SK-N-SH (cell line): ENCODE results near the gene CHST7. TPM values are rescaled to one million over a fixed set of nuclear protein-coding genes. Genes with fewer than 3 reads are reported as not detected.
"Not testable (repeated sequence)": the region's sequence is repeated elsewhere in the genome, so short reads cannot be mapped to it uniquely, and the experiment has no call there.

Experiments
- CTCF ChIA-PET: fragments of 300-600, 350-600 bp; formaldehyde crosslinking; extraction: SDS; loops from one replicate; lab custom pipeline; 2021; lab: Yijun Ruan, JAX
- POLR2A ChIA-PET: fragments of 350-600 bp; sonication (Branson Sonifier 250); formaldehyde crosslinking; extraction: SDS; loops from one replicate; lab custom pipeline; 2020; ENCODE audit warnings: antibody characterized with exemption, inconsistent platforms; lab: Yijun Ruan, JAX
- DNase-seq: peaks from one replicate; pipeline ENCODE4 v3.0.0; 2012
- H2AFZ ChIP-seq: fragments of 200-600 bp; sonication (generic); 2 replicates; pipeline ENCODE4 v1.8.1; 2016; ENCODE audit warnings: antibody characterized with exemption, mild to moderate bottlenecking, low read depth
- H3F3A ChIP-seq: fragments of 200-600 bp; sonication (generic); replicated peaks from 2 replicates; pipeline ENCODE3; 2016; ENCODE audit warnings: antibody characterized with exemption, mild to moderate bottlenecking; ENCODE audit not compliant: insufficient read depth
- H3K27ac ChIP-seq, 2 experiments: fragments of 200-500 bp in 1 of 2; fragments of 200-600 bp in 1 of 2; sonication (Bioruptor generic) in 1 of 2; sonication (generic), shearing (Covaris generic) in 1 of 2; 2 replicates each; pipeline versions ENCODE4 v1.5.1 to v1.6.1; 2014 to 2016; ENCODE audit warnings: low read depth in 2 of 2, inconsistent platforms in 1 of 2, low read length in 1 of 2, mild to moderate bottlenecking in 1 of 2, mixed read lengths in 1 of 2
- H3K27me3 ChIP-seq: fragments of 200-600 bp; sonication (generic), shearing (Covaris generic); 2 replicates; pipeline ENCODE4 v1.6.1; 2016; ENCODE audit warnings: mixed run types; ENCODE audit not compliant: insufficient read depth
- H3K36me3 ChIP-seq, 2 experiments: fragments of 200-500 bp in 1 of 2; fragments of 200-600 bp in 1 of 2; sonication (Bioruptor generic) in 1 of 2; sonication (generic) in 1 of 2; replicated peaks in 1 of 2; 2 replicates each; pipeline versions ENCODE3 to v1.5.1; 2014 to 2016; ENCODE audit warnings: low read length in 1 of 2, mild to moderate bottlenecking in 1 of 2; ENCODE audit not compliant: insufficient read depth in 2 of 2, control insufficient read depth in 1 of 2
- H3K4me1 ChIP-seq, 2 experiments: fragments of 200-500 bp in 1 of 2; fragments of 200-600 bp in 1 of 2; sonication (Bioruptor generic) in 1 of 2; sonication (generic), shearing (Covaris generic) in 1 of 2; 2 replicates each; pipeline versions ENCODE4 v1.5.1 to v1.6.1; 2014 to 2016; ENCODE audit warnings: low read depth in 1 of 2, low read length in 1 of 2, mixed run types in 1 of 2; ENCODE audit not compliant: insufficient read depth in 2 of 2, control insufficient read depth in 1 of 2
- H3K4me2 ChIP-seq: fragments of 200-600 bp; sonication (generic), shearing (Covaris generic); 2 replicates; pipeline ENCODE4 v1.6.1; 2017; ENCODE audit warnings: mixed run types
- H3K4me3 ChIP-seq, 2 experiments: fragments of 200-500 bp in 1 of 2; fragments of 200-600 bp in 1 of 2; sonication (Bioruptor generic) in 1 of 2; sonication (generic), shearing (Covaris generic) in 1 of 2; 2 replicates each; pipeline versions ENCODE4 v1.5.1 to v1.8.1; 2014 to 2016; ENCODE audit warnings: low read depth in 2 of 2, inconsistent platforms in 1 of 2, low read length in 1 of 2, mild to moderate bottlenecking in 1 of 2, mixed read lengths in 1 of 2, moderate library complexity in 1 of 2
- H3K79me2 ChIP-seq: fragments of 200-600 bp; sonication (generic); 2 replicates; pipeline ENCODE4 v1.8.1; 2017; ENCODE audit warnings: mild to moderate bottlenecking; ENCODE audit not compliant: insufficient read depth
- H3K9ac ChIP-seq: fragments of 200-600 bp; sonication (generic); 2 replicates; pipeline ENCODE4 v1.6.1; 2017; ENCODE audit warnings: mixed run types
- H3K9me2 ChIP-seq: fragments of 200-600 bp; sonication (generic); 2 replicates; pipeline ENCODE4 v1.6.1; 2017; ENCODE audit warnings: mixed run types
- H3K9me3 ChIP-seq: fragments of 200-600 bp; sonication (generic); 2 replicates; pipeline ENCODE4 v1.6.1; 2017; ENCODE audit warnings: mixed run types, mild to moderate bottlenecking, moderate library complexity
- H4K20me1 ChIP-seq: fragments of 200-600 bp; sonication (generic); 2 replicates; pipeline ENCODE4 v1.6.1; 2017; ENCODE audit warnings: mild to moderate bottlenecking, mixed run types; ENCODE audit not compliant: insufficient read depth
- CTCF ChIP-seq: fragments of 200-600 bp; sonication (generic); IDR thresholded peaks from 2 replicates; pipeline ENCODE4 v1.6.1; 2017; ENCODE audit warnings: antibody characterized with exemption, mild to moderate bottlenecking, moderate library complexity
- RAD21 ChIP-seq: IDR thresholded peaks from 2 replicates; pipeline ENCODE4 v1.6.1; 2012; ENCODE audit warnings: mild to moderate bottlenecking, low read length
- TAF1 ChIP-seq: IDR thresholded peaks from 2 replicates; pipeline ENCODE4 v1.6.1; 2012; ENCODE audit warnings: low read depth, mild to moderate bottlenecking, low read length, moderate library complexity, borderline replicate concordance
- YY1 ChIP-seq: IDR thresholded peaks from 2 replicates; pipeline ENCODE4 v1.4.0; 2012; ENCODE audit warnings: low read depth, mild to moderate bottlenecking
- WGBS: methylation state at CpG from one replicate; pipeline ENCODE4 v1.1.6; 2017; ENCODE audit warnings: low lambda C conversion rate; 5-methylcytosine and 5-hydroxymethylcytosine counted together
- polyA plus RNA-seq, 3 experiments: library from polyadenylated mRNA; depleted of rRNA; stranded (reverse); fragments of >200 nt; gene quantifications; 2 replicates each; pipeline ENCODE4 v1.2.3, GENCODE V29; 2012

Gene CHST7
- 6.2 and 6.5 TPM in 2 replicates for polyA plus RNA-seq (2012; rRNA removed)
- 4.1 and 6.3 TPM in 2 replicates for polyA plus RNA-seq (2012; cell fraction: cytosol; rRNA removed)
- 5.3 and 5.9 TPM in 2 replicates for polyA plus RNA-seq (2012; cell fraction: nucleus; rRNA removed)

- H3K27ac ChIP-seq: peak within 1 kb of the TSS; percentile 44 to 59; a peak in 2 of 4 replicates
Observed at GRCh38 chrX:46573331-46573891, at the start of gene CHST7. CHST7 (plus strand) TSS chrX:46573765; CDS start chrX:46573932, 167 bp downstream.

GRCh38 chrX:46528640-46529039, 44.9 kb upstream of the CHST7 start:
- DNase-seq, POLR2A ChIA-PET, CTCF ChIA-PET: not testable (repeated sequence)

More at GRCh38 chrX:46573331-46573891, at the start of gene CHST7:
- peaks cover 0 to 5% of the 10 kb centered on the region in 2 experiments; a peak in 1 of 4 replicates for H3K4me1 ChIP-seq
- POLR2A ChIA-PET: no interaction called here
- peak within 1 kb of the TSS; percentile 75 for H2AFZ ChIP-seq
- peaks cover 8% of the 10 kb centered on the region for H3K27me3 ChIP-seq
- H3K9me3 ChIP-seq: no peaks in the 10 kb centered on the region
- peak within 1 kb of the TSS; percentile 61 for H3K9ac ChIP-seq
- peak; percentile 81 for DNase-seq
- CTCF ChIA-PET: interaction anchor here (0.9 to 1.6 kb wide), 3 partner anchors 10 to 62 kb away, joined by 3 to 4 read pairs (median 4); no protein-coding TSS in a partner anchor
- peaks cover 2% of the 10 kb centered on the region; the same call in 1 of the 2 replicates for H3K79me2 ChIP-seq
- 9% methylated on average over 16 of the region's 35 CpGs for WGBS
- no peaks in the 10 kb centered on the region for H3K36me3 ChIP-seq
- H4K20me1 ChIP-seq: no peaks in the 10 kb centered on the region
- TF ChIP-seq YY1: no peak
- TF ChIP-seq RAD21: peak; percentile 60
- peak; percentile 55 for TF ChIP-seq CTCF
- TF ChIP-seq TAF1: peak; percentile 47; the same call in 1 of the 2 replicates
- H3K4me2 ChIP-seq: peak within 1 kb of the TSS; percentile 82
- no peaks in the 10 kb centered on the region for H3K9me2 ChIP-seq
- peak within 1 kb of the TSS; percentile 56 to 58 for H3K4me3 ChIP-seq
- H3F3A ChIP-seq: peaks cover 4% of the 10 kb centered on the region

GRCh38 chrX:46529740-46530403, 43.7 kb upstream of the CHST7 start:
- H4K20me1 ChIP-seq, H3K36me3 ChIP-seq, H3K9ac ChIP-seq, POLR2A ChIA-PET, H3K4me3 ChIP-seq, H3K9me2 ChIP-seq, H3K4me2 ChIP-seq, H3F3A ChIP-seq, DNase-seq, H3K27ac ChIP-seq, H2AFZ ChIP-seq, H3K4me1 ChIP-seq, H3K27me3 ChIP-seq, H3K9me3 ChIP-seq, CTCF ChIA-PET, H3K79me2 ChIP-seq: not testable (repeated sequence)
- 83% methylated on average over 8 of the region's 12 CpGs for WGBS

More at GRCh38 chrX:46528640-46529039, 44.9 kb upstream of the CHST7 start:
- not testable (repeated sequence) for H3K4me3 ChIP-seq, H3K27ac ChIP-seq, H2AFZ ChIP-seq, H3F3A ChIP-seq, H3K79me2 ChIP-seq, H3K36me3 ChIP-seq, H4K20me1 ChIP-seq, H3K9me3 ChIP-seq, H3K27me3 ChIP-seq, H3K4me1 ChIP-seq, H3K9ac ChIP-seq, H3K4me2 ChIP-seq, H3K9me2 ChIP-seq
- WGBS: 70% methylated on average over 1 of the region's 6 CpGs

- H3K27ac ChIP-seq, H3K27me3 ChIP-seq, H3K9ac ChIP-seq, H3F3A ChIP-seq, H4K20me1 ChIP-seq, H3K9me3 ChIP-seq, H3K4me1 ChIP-seq, DNase-seq, H3K9me2 ChIP-seq, H3K36me3 ChIP-seq, POLR2A ChIA-PET, CTCF ChIA-PET, H2AFZ ChIP-seq, H3K4me2 ChIP-seq, H3K79me2 ChIP-seq, H3K4me3 ChIP-seq: not testable (repeated sequence)
- WGBS: 40% methylated on average over 1 of the region's 1 CpG
Observed at GRCh38 chrX:46530404-46530908, 43.1 kb upstream of the CHST7 start.
